HL-60 (cell line): ENCODE measurements around the gene MFF.

Experiments used
- DNase-seq, 2 experiments: peaks; one replicate each; pipeline ENCODE4 v3.0.0-alpha.2; 2010 to 2020; ENCODE audit warnings: low read depth in 1 of 2, low spot score in 1 of 2
- H3K27ac ChIP-seq: fragments of 250-450 bp; sonication (Bioruptor Pico); replicated peaks from 2 replicates; pipeline ENCODE4 v1.5.1; 2020; ENCODE audit warnings: mild to moderate bottlenecking, moderate library complexity
- H3K27me3 ChIP-seq: fragments of 250-450 bp; sonication (Bioruptor Pico); 2 replicates; pipeline ENCODE4 v1.5.1; 2021; ENCODE audit warnings: mild to moderate bottlenecking, moderate library complexity; ENCODE audit not compliant: insufficient read depth, poor library complexity, severe bottlenecking
- H3K4me3 ChIP-seq: replicated peaks from 2 replicates; pipeline ENCODE4 v1.5.1; 2011; ENCODE audit warnings: mild to moderate bottlenecking, control low read depth, low read length; ENCODE audit not compliant: insufficient read depth
- GABPA ChIP-seq: IDR thresholded peaks from 2 replicates; pipeline ENCODE4 v1.6.1; 2012; ENCODE audit warnings: low read depth
- POLR2AphosphoS5 ChIP-seq: IDR thresholded peaks from 2 replicates; pipeline ENCODE4 v1.6.1; 2012; ENCODE audit warnings: low read depth
- SPI1 ChIP-seq: IDR thresholded peaks from 2 replicates; pipeline ENCODE4 v1.6.1; 2012; ENCODE audit warnings: low read depth, mild to moderate bottlenecking, borderline replicate concordance
- TF ChIP-seq, protein P1 (sequence below): IDR thresholded peaks from one replicate; pipeline ENCODE4 v1.5.1; 2011; ENCODE audit warnings: low read length, control low read depth, inconsistent platforms; ENCODE audit not compliant: insufficient read depth
- TF ChIP-seq, protein P2 (sequence below): IDR thresholded peaks from 2 replicates; pipeline ENCODE4 v1.6.1; 2012; ENCODE audit warnings: low read depth; ENCODE audit not compliant: insufficient replicate concordance

The MFF gene

DNA sequence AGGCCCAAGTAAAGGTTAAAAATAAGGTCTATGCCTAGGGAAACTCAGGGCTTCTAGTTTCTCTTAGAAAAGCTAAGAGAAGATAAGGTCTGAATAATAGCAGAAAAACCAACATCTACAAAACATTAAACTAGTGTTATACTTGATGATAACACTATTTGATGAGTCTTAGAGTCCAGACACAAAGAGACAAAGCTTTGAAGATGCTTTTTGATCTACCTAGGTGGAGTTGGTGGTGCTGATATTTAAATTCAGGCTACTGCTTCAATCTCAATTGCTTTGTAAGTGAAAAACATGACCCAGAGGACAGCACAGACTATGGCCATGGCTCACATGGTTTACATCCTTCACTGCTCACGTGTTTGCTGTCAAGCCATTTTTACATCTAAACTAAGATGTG is 11.7 kb upstream of the MFF start:
- Histone ChIP-seq H3K4me3 (no peak overlapping the region), H3K27ac (no peak overlapping the region), H3K27me3 (no peaks in the 10 kb centered on the region)
- DNase-seq = no peak
- TF ChIP-seq POLR2AphosphoS5 (no peak), SPI1 (no peak), GABPA (no peak)
- TF ChIP-seq, protein P1, sequence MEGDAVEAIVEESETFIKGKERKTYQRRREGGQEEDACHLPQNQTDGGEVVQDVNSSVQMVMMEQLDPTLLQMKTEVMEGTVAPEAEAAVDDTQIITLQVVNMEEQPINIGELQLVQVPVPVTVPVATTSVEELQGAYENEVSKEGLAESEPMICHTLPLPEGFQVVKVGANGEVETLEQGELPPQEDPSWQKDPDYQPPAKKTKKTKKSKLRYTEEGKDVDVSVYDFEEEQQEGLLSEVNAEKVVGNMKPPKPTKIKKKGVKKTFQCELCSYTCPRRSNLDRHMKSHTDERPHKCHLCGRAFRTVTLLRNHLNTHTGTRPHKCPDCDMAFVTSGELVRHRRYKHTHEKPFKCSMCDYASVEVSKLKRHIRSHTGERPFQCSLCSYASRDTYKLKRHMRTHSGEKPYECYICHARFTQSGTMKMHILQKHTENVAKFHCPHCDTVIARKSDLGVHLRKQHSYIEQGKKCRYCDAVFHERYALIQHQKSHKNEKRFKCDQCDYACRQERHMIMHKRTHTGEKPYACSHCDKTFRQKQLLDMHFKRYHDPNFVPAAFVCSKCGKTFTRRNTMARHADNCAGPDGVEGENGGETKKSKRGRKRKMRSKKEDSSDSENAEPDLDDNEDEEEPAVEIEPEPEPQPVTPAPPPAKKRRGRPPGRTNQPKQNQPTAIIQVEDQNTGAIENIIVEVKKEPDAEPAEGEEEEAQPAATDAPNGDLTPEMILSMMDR = no peak
- TF ChIP-seq, protein P2, sequence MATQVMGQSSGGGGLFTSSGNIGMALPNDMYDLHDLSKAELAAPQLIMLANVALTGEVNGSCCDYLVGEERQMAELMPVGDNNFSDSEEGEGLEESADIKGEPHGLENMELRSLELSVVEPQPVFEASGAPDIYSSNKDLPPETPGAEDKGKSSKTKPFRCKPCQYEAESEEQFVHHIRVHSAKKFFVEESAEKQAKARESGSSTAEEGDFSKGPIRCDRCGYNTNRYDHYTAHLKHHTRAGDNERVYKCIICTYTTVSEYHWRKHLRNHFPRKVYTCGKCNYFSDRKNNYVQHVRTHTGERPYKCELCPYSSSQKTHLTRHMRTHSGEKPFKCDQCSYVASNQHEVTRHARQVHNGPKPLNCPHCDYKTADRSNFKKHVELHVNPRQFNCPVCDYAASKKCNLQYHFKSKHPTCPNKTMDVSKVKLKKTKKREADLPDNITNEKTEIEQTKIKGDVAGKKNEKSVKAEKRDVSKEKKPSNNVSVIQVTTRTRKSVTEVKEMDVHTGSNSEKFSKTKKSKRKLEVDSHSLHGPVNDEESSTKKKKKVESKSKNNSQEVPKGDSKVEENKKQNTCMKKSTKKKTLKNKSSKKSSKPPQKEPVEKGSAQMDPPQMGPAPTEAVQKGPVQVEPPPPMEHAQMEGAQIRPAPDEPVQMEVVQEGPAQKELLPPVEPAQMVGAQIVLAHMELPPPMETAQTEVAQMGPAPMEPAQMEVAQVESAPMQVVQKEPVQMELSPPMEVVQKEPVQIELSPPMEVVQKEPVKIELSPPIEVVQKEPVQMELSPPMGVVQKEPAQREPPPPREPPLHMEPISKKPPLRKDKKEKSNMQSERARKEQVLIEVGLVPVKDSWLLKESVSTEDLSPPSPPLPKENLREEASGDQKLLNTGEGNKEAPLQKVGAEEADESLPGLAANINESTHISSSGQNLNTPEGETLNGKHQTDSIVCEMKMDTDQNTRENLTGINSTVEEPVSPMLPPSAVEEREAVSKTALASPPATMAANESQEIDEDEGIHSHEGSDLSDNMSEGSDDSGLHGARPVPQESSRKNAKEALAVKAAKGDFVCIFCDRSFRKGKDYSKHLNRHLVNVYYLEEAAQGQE = no peak

DNA sequence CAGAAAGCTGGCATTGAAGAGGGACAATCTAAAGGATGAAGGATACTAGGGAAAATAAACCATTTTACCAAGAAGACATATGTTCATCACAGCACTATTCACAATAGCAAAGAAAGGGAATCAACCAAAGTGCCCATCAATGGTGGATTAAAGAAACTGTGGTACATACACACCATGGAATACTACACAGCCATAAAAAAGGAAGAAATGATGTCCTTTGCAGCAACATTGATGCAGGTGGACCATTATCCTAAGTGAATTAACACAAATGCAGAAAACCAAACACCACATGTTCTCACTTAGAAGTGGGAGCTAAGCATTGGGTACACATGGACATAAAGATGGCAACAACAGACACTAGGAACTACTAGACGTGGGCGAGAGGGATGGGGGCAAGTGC is 7.2 kb upstream of the MFF start:
- TF ChIP-seq POLR2AphosphoS5 (no peak), SPI1 (no peak), GABPA (no peak)
- TF ChIP-seq, protein P1 = no peak
- TF ChIP-seq, protein P2 = no peak
- H3K4me3 ChIP-seq = no peak overlapping the region

DNA sequence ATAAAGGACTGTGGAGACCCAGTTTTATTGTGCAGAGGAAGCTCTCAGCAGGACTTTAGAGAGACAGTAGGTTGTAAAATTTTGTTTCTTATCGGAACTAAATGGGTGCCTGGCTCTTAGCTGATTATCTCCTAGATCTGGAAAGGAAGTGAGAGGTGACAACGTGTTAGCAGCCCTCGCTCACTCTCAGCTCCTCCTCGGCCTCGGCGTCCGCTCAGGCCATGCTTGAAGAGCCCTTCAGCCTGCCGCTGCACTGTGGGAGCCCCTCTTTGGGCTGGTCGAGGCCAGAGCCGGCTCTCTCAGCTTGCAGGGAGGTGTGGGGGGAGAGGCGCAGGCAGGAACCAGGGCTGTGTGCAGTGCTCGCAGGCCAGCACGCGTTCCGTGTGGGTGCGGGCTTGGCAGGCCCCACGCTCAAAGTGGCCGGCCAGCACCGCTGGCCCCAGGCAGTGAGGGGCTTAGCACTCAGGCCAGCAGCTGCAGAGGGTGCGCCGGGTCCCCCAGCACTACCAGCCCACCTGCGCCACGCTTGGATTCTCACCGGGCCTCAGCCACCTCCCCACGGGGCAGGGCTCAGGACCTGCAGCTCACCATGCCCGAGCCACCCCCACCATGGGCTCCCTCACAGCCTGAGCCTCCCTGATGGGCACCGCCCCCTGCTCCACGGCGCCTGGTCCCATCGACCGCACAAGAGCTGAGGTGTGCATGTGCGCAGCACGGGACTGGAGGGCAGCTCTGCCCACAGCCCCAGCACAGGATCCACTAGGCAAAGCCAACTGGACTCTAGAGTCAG is 4.6 kb upstream of the MFF start:
- no peaks in the 10 kb centered on the region for H3K27me3 ChIP-seq
- H3K27ac ChIP-seq = no peak overlapping the region
- TF ChIP-seq, protein P2 = no peak
- TF ChIP-seq, protein P1 = no peak
- TF ChIP-seq POLR2AphosphoS5 (no peak), SPI1 (no peak), GABPA (no peak)
- DNase-seq = no peak
- no peak overlapping the region for H3K4me3 ChIP-seq

More for the DNA sequence above, 7.2 kb upstream of the MFF start:
- no peak for DNase-seq
- no peak overlapping the region for H3K27ac ChIP-seq
- no peaks in the 10 kb centered on the region for H3K27me3 ChIP-seq
